Smooth muscle cell (in vitro differentiated cells): ENCODE measurements around the gene NUDT8. TPM values are rescaled to one million over a fixed set of nuclear protein-coding genes. Genes with fewer than 3 reads are reported as not detected.

Experiments used
- DNase-seq: peaks from one replicate; lab custom pipeline; 2025; ENCODE audit not compliant: unreplicated experiment; lab: John Stamatoyannopoulos, UW
- H2AFZ ChIP-seq: fragments of 200-600 bp; sonication (generic); 2 replicates; pipeline ENCODE4 v1.6.0; 2016; ENCODE audit warnings: antibody characterized with exemption, low read depth, mild to moderate bottlenecking
- H3F3A ChIP-seq: fragments of 200-600 bp; sonication (generic); 2 replicates; pipeline ENCODE4 v1.6.0; 2017; ENCODE audit warnings: antibody characterized with exemption, low read depth
- H3K27ac ChIP-seq: fragments of 200-600 bp; sonication (generic); 2 replicates; pipeline ENCODE4 v1.5.1; 2016; ENCODE audit warnings: low read depth, mild to moderate bottlenecking
- H3K27me3 ChIP-seq: fragments of 200-600 bp; sonication (generic); 2 replicates; pipeline ENCODE4 v1.6.1; 2016; ENCODE audit warnings: low read depth, mild to moderate bottlenecking
- H3K36me3 ChIP-seq: fragments of 200-600 bp; sonication (generic); 2 replicates; pipeline ENCODE4 v1.5.1; 2016; ENCODE audit warnings: low read depth
- H3K4me1 ChIP-seq: fragments of 200-600 bp; sonication (generic); 2 replicates; pipeline ENCODE4 v1.5.1; 2016; ENCODE audit warnings: low read depth
- H3K4me2 ChIP-seq: fragments of 200-600 bp; sonication (generic); 2 replicates; pipeline ENCODE4 v1.6.0; 2016; ENCODE audit warnings: mild to moderate bottlenecking
- H3K4me3 ChIP-seq: fragments of 200-600 bp; sonication (generic); 2 replicates; pipeline ENCODE4 v1.5.1; 2016; ENCODE audit warnings: mild to moderate bottlenecking
- H3K79me2 ChIP-seq: fragments of 200-600 bp; sonication (generic); 2 replicates; pipeline ENCODE4 v1.6.0; 2016; ENCODE audit warnings: low read depth, mild to moderate bottlenecking
- H3K9ac ChIP-seq: fragments of 200-600 bp; sonication (generic); 2 replicates; pipeline ENCODE4 v1.6.0; 2016; ENCODE audit warnings: low read depth
- H3K9me3 ChIP-seq: fragments of 200-600 bp; sonication (generic); replicated peaks from 2 replicates; pipeline ENCODE4 v1.5.1; 2016; ENCODE audit warnings: low read depth
- H4K20me1 ChIP-seq: fragments of 200-600 bp; sonication (generic); 2 replicates; pipeline ENCODE4 v1.6.0; 2016; ENCODE audit warnings: low read depth
- WGBS: methylation state at CpG from one replicate; pipeline ENCODE4 v1.1.7; 2016; ENCODE audit warnings: low lambda C conversion rate; 5-methylcytosine and 5-hydroxymethylcytosine counted together
- polyA plus RNA-seq: library from polyadenylated mRNA; unstranded; fragments of >200 nt; fragmentation: Nextera tagmentation; extraction: Ambion mirVana; gene quantifications from 2 replicates; pipeline ENCODE4 v1.2.1, GENCODE V29; 2016
- total RNA-seq: library from RNA; depleted of rRNA; stranded (reverse); fragments of >200 nt; gene quantifications from 2 replicates; pipeline ENCODE4 v1.2.3, GENCODE V29; 2014
- TF ChIP-seq, protein P1 (sequence below): fragments of 200-600 bp; sonication (generic); IDR thresholded peaks from 2 replicates; pipeline ENCODE4 v1.5.1; 2017; ENCODE audit warnings: borderline replicate concordance, mild to moderate bottlenecking, antibody characterized with exemption; ENCODE audit not compliant: insufficient read depth, poor library complexity, severe bottlenecking

NUDT8 gene
- total and polyA plus RNA-seq, 2 experiments from 2014 or later, result 0.67 to 15.6 TPM

DNA sequence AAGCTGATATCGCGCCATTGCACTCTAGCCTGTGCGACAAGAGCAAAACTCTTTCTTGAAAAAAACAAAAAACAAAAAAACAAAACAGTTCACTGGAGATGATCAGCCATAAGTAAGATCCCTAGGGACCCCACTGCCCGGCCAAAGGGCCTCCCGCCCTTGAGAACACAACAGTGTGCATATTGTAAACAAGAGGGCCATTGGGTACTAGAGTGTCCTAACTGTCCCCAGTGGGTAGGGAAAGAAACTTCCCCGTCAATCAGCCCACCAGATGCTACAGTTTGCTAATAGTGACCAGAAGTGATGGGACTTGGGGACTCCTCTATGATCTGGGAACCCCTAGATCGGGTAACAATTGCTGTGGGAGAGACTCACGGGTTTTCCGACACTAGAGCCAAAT lies 24.5 kb upstream of the NUDT8 start:
- no peak for DNase-seq
- H3K4me3 ChIP-seq, result no peak overlapping the region
- H3F3A ChIP-seq, result no peaks in the 10 kb centered on the region
- no peak overlapping the region for H3K4me2 ChIP-seq
- no peaks in the 10 kb centered on the region for H3K27me3 ChIP-seq
- no peak overlapping the region for H2AFZ ChIP-seq
- WGBS, result 83% methylated on average over 9 of the region's 9 CpGs
- no peak overlapping the region for H3K9ac ChIP-seq
- H3K4me1 ChIP-seq, result no peaks in the 10 kb centered on the region
- H3K79me2 ChIP-seq, result no peaks in the 10 kb centered on the region
- H3K36me3 ChIP-seq, result no peaks in the 10 kb centered on the region
- TF ChIP-seq, protein P1, sequence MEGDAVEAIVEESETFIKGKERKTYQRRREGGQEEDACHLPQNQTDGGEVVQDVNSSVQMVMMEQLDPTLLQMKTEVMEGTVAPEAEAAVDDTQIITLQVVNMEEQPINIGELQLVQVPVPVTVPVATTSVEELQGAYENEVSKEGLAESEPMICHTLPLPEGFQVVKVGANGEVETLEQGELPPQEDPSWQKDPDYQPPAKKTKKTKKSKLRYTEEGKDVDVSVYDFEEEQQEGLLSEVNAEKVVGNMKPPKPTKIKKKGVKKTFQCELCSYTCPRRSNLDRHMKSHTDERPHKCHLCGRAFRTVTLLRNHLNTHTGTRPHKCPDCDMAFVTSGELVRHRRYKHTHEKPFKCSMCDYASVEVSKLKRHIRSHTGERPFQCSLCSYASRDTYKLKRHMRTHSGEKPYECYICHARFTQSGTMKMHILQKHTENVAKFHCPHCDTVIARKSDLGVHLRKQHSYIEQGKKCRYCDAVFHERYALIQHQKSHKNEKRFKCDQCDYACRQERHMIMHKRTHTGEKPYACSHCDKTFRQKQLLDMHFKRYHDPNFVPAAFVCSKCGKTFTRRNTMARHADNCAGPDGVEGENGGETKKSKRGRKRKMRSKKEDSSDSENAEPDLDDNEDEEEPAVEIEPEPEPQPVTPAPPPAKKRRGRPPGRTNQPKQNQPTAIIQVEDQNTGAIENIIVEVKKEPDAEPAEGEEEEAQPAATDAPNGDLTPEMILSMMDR, result no peak
- H3K9me3 ChIP-seq, result no peaks in the 10 kb centered on the region
- H4K20me1 ChIP-seq, result no peaks in the 10 kb centered on the region
- H3K27ac ChIP-seq, result no peak overlapping the region

- Histone ChIP-seq H2AFZ (no peak overlapping the region), H3K27me3 (no peaks in the 10 kb centered on the region), H3K9ac (no peak overlapping the region), H3K4me3 (no peak overlapping the region), H4K20me1 (no peaks in the 10 kb centered on the region), H3F3A (no peaks in the 10 kb centered on the region), H3K27ac (no peak overlapping the region), H3K79me2 (no peaks in the 10 kb centered on the region), H3K4me1 (no peaks in the 10 kb centered on the region), H3K9me3 (no peaks in the 10 kb centered on the region), H3K36me3 (no peaks in the 10 kb centered on the region), H3K4me2 (no peak overlapping the region)
- 85% methylated on average over 15 of the region's 15 CpGs for WGBS
- no peak for DNase-seq
- TF ChIP-seq, protein P1, result no peak
These were observed 23.5 kb upstream of the NUDT8 start for GRCh38 chr11:67652965-67653845.

DNA sequence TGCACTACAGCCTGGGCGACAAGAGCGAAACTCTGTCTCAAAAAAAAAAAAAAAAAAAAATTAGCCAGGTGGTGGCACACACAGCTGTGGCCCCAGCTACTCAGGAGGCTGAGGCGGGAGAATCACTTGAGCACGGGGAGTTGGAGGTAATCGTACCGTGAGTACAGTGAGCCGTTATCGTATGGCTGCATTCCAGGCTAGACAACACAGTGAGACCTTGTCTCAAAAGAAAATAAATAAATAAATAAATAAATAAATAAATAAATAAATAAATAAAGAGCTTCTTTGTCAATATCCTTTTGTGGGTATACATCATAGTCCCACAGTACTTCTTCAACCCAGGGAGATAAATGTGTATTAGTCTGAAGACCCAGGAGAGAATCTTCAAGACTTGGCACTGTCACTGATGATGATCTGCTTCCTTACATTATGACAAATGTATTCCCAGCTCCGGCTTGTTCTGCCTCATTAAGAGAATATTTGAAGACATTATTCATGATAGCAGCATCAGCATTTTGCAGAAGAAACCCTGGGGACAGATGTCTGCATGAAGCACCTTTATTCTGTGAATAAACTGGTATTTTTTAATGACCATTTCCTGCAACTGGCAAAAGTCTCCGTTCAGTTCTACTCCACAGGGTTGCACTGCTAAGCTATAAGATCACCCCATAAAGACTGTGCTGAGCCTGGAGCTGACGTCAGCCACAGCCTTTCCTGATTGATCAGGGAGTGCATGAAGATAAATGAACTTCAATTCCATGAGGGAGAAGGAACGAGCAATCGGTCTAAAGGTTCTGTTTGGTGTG lies 22.4 kb upstream of the NUDT8 start:
- no peaks in the 10 kb centered on the region for H3K36me3 ChIP-seq
- no peak overlapping the region for H3K27ac ChIP-seq
- no peak overlapping the region for H3K9ac ChIP-seq
- no peak overlapping the region for H3K4me2 ChIP-seq
- H3K9me3 ChIP-seq, result no peaks in the 10 kb centered on the region
- H2AFZ ChIP-seq, result no peak overlapping the region
- TF ChIP-seq, protein P1, result no peak
- H3K4me1 ChIP-seq, result no peaks in the 10 kb centered on the region
- no peaks in the 10 kb centered on the region for H3K79me2 ChIP-seq
- no peaks in the 10 kb centered on the region for H3F3A ChIP-seq
- H4K20me1 ChIP-seq, result no peaks in the 10 kb centered on the region
- no peak for DNase-seq
- no peaks in the 10 kb centered on the region for H3K27me3 ChIP-seq
- WGBS, result 54% methylated on average over 13 of the region's 13 CpGs
- H3K4me3 ChIP-seq, result no peak overlapping the region
